GM12873 (cell line): ENCODE measurements around the gene ENTHD1.

Source experiments
- TF ChIP-seq, protein P1 (sequence below): IDR thresholded peaks from 2 replicates; pipeline ENCODE4 v1.5.1; 2012; ENCODE audit warnings: low read depth, mild to moderate bottlenecking, moderate library complexity, low read length, control low read depth; ENCODE audit not compliant: insufficient read depth; ENCODE audit errors: missing control alignments

The ENTHD1 gene

GRCh38 chr22:39872548-39872947 lies 21.0 kb downstream of the ENTHD1 start:
- TF ChIP-seq, protein P1, sequence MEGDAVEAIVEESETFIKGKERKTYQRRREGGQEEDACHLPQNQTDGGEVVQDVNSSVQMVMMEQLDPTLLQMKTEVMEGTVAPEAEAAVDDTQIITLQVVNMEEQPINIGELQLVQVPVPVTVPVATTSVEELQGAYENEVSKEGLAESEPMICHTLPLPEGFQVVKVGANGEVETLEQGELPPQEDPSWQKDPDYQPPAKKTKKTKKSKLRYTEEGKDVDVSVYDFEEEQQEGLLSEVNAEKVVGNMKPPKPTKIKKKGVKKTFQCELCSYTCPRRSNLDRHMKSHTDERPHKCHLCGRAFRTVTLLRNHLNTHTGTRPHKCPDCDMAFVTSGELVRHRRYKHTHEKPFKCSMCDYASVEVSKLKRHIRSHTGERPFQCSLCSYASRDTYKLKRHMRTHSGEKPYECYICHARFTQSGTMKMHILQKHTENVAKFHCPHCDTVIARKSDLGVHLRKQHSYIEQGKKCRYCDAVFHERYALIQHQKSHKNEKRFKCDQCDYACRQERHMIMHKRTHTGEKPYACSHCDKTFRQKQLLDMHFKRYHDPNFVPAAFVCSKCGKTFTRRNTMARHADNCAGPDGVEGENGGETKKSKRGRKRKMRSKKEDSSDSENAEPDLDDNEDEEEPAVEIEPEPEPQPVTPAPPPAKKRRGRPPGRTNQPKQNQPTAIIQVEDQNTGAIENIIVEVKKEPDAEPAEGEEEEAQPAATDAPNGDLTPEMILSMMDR: no peak

DNA sequence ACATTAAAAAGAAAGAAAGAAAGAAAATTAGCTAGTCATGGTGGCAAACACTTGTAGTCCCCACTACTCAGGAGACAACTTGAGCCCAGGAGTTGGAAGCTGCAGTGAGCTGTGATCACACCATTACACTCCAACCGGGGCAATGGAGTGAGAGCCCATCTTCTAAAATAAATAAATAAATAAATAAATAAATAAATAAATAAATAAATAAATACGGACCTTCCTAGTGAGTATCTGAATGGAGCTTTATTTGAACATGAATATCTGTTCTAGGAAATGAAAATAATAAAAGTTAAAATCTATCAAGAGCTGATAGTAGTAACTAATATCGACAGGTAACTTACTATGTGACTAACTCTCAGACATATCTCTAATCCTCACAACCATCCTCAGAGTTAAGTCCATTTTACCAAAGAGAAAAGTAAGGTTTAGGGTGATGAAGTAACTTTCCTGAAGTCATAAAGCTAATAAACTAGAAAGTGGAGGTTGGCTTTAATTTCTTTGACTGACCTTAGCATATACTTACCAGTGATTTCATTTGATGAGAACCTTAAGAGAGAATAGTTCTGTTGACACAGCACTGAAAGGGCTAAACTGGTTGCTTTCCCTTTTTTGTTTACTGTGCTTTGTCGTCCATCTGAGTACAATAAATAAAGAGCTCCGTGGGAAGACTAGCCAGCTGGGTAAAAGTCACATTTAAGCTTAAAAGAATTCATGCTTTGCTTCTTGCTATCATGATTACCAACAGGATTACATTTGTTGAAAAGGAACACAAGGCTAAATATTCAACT lies 22.4 kb downstream of the ENTHD1 start:
- TF ChIP-seq, protein P1: no peak

DNA sequence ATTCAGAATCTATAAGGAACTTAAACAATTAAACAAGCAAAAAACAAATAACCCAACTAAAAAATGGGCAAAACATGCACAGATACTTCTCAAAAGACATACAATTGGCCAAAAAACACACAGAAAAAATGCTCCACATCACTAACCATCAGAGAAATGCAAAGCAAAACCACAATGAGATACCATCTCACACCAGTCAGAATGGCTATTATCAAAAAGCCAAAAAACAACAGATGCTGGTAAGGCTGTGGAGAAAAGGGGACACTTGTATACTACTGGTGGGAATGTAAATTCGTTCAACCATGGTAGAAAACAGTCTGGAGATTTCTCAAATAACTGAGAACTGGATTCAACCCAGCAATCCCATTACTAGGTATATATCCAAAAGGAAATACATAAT lies 24.8 kb downstream of the ENTHD1 start:
- TF ChIP-seq, protein P1: no peak

DNA sequence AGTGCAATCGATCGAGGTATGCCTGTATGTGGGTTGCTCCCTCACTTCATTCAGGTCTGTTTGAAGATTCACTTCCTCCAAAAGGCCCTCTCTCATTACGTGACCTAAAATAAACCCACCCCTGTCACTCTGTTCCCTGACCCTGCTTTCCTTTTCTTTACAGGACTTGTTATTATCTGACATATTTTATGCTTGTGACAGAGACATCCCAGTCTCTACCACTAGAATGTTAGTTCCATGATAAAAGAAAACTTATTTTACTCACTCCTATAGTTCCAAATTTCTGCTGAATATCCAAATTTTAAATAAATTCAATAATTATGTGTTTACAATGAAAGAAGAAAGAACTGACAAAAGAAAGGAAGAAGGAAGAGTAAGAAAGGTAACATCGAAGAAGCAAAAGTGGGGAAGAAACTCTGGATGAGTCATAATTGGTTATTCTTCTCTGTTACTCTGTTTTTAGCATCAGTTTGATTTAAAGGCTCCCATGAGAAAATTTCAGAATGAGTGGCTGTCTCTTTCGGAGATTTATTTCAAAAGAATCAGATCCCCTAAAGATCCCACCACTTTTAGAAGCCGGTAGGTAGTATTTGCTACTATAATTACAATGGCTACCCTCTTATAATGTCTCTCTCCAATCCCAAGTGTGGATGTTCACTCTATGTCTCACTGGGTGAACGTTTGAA lies 33.5 kb downstream of the ENTHD1 start:
- TF ChIP-seq, protein P1: no peak

- TF ChIP-seq, protein P1: no peak
These were observed 37.0 kb downstream of the ENTHD1 start for GRCh38 chr22:39856588-39856987.

GRCh38 chr22:39852799-39853198 lies 40.8 kb downstream of the ENTHD1 start:
- TF ChIP-seq, protein P1: no peak

DNA sequence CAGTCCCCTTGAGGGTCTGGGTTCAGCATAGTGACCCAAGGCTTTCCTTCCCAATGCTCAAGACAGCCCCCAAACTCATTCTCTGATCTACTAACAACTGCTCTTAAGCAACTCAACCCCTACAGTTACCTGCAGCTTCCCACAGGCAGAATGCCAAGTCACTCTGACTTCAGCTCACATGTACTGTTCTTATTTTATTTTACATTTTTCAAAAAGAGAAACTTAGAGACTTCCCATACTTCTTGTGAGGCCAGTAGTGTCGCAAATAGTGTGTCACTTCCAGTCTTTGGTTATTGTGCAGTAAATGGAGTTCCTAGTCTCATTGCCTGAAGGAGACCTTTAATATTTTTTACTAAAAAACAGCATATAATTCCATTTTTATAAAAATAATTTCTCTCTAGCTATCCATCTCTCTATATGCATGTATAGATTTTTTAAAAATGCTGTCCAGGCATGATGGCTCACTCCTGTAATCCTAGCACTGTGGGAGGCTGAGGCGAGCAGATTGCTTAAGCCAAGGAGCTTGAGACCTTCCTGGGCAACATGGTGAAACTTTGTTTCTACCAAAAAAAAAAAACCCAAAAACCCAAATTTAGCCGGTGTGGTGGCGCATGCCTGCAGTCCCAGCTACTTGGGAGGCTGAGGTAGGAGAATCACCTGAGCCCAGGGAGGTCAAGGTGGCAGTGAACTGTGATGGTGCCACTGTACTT lies 41.8 kb downstream of the ENTHD1 start:
- TF ChIP-seq, protein P1: no peak
